Thyroid gland (tissue), 4 donors: ENCODE results near the gene CYGB. TPM values are rescaled to one million over a fixed set of nuclear protein-coding genes. Genes with fewer than 3 reads are reported as not detected.
"Not testable (repeated sequence)": the region's sequence is repeated elsewhere in the genome, so short reads cannot be mapped to it uniquely, and the experiment has no call there.

Source experiments
- DNase-seq, 2 donors: peaks; one replicate each; pipeline ENCODE4 v3.0.0-alpha.2; 2019
- H3K27ac ChIP-seq, 3 donors: fragments of 200-600 bp; sonication (generic); 1 replicate in 2 of 3; 2 replicates in 1 of 3; pipeline ENCODE4 v1.5.1; 2016 to 2019; ENCODE audit warnings: mild to moderate bottlenecking in 1 of 3, moderate library complexity in 1 of 3
- H3K27me3 ChIP-seq: fragments of 200-600 bp; sonication (generic); one replicate; pipeline ENCODE4 v1.5.1; 2019
- H3K36me3 ChIP-seq, 2 donors: fragments of 200-600 bp; sonication (generic); one replicate each; pipeline ENCODE4 v1.5.1; 2016 to 2019
- H3K4me1 ChIP-seq, 2 donors: fragments of 200-600 bp; sonication (generic); one replicate each; pipeline ENCODE4 v1.5.1; 2017 to 2019
- H3K4me3 ChIP-seq, 3 donors: fragments of 200-600 bp; sonication (generic); replicated peaks in 1 of 3; 1 replicate in 2 of 3; 2 replicates in 1 of 3; pipeline ENCODE4 v1.5.1; 2016; ENCODE audit warnings: mild to moderate bottlenecking in 1 of 3
- H3K9me3 ChIP-seq: fragments of 200-600 bp; sonication (generic); one replicate; pipeline ENCODE4 v1.5.1; 2017
- CTCF ChIP-seq, 6 experiments: fragments of 200-600 bp in 3 of 6; fragments of 450-650 bp in 3 of 6; sonication (generic) in 3 of 6; IDR thresholded peaks; one replicate each; pipeline ENCODE4 v1.5.1; 2016 to 2019; ENCODE audit warnings: antibody characterized with exemption in 6 of 6, mild to moderate bottlenecking in 2 of 6, inconsistent platforms in 1 of 6, moderate library complexity in 1 of 6
- POLR2A ChIP-seq, 2 donors: fragments of 450-650 bp; IDR thresholded peaks; one replicate each; pipeline ENCODE4 v1.6.1; 2017; ENCODE audit warnings: antibody characterized with exemption in 2 of 2, mild to moderate bottlenecking in 2 of 2, moderate library complexity in 1 of 2
- WGBS, 2 donors: methylation state at CpG; one replicate each; pipeline ENCODE4 v1.1.5; 2017; 5-methylcytosine and 5-hydroxymethylcytosine counted together
- intact Hi-C: fragments of 100-400 bp; cut with DNase I; formaldehyde crosslinking; loops from one replicate; pipeline ENCODE4 v1.15.1; 2023
- total RNA-seq, 4 donors: library from RNA; depleted of rRNA; stranded (reverse); fragments of >200 nt; gene quantifications; one replicate each; pipeline ENCODE4 v1.2.3, GENCODE V29; 2016

Gene CYGB
- total RNA-seq, 4 donors from 2014 or later, result 14.7 to 32.3 (median 25.6) TPM

GRCh38 chr17:76517638-76518038 lies 19.9 kb downstream of the CYGB start:
- Histone ChIP-seq H3K27ac (peak overlapping the region; percentile 56 to 69 (median 57)), H3K9me3 (no peaks in the 10 kb centered on the region), H3K36me3 (no peaks in the 10 kb centered on the region), H3K4me3 (no peak overlapping the region), H3K27me3 (no peaks in the 10 kb centered on the region), H3K4me1 (peaks cover 10 to 15% of the 10 kb centered on the region in 2 donors)
- intact Hi-C loops, result no loop called here
- DNase-seq, result peak; percentile 92 to 96
- WGBS, 2 donors, result 51% methylated on average over 9 of the region's 11 CpGs
- TF ChIP-seq CTCF (IDR thresholded peaks at IDR 0.05) (peak in 5 of 6 experiments; percentile 11 to 63 (median 45)), POLR2A (IDR thresholded peaks at IDR 0.05) (peak in 1 of 2 donors; percentile 38)

GRCh38 chr17:76515274-76515949 lies 22.1 kb downstream of the CYGB start:
- Histone ChIP-seq H3K27me3 (no peaks in the 10 kb centered on the region), H3K4me3 (no peak overlapping the region), H3K27ac (peak overlapping the region; percentile 32 to 46 (median 36)), H3K9me3 (no peaks in the 10 kb centered on the region), H3K4me1 (peaks cover 10 to 19% of the 10 kb centered on the region in 2 donors), H3K36me3 (no peaks in the 10 kb centered on the region)
- WGBS, 2 donors, result 72 to 76% methylated on average over 15 to 22 of the region's 22 CpGs
- peak; percentile 43 to 46 for DNase-seq
- no peak for TF ChIP-seq CTCF (IDR thresholded peaks at IDR 0.05)
- peak in 1 of 2 donors; percentile 11 for TF ChIP-seq POLR2A (IDR thresholded peaks at IDR 0.05)
- intact Hi-C loops, result no loop called here

- intact Hi-C loops, H3K27ac ChIP-seq, H3K27me3 ChIP-seq, H3K9me3 ChIP-seq, H3K4me3 ChIP-seq, H3K36me3 ChIP-seq, DNase-seq: not testable (repeated sequence)
- 95 to 97% methylated on average over 6 of the region's 6 CpGs for WGBS, 2 donors
- H3K4me1 ChIP-seq, result peaks cover 10 to 19% of the 10 kb centered on the region in 2 donors
Measured at GRCh38 chr17:76514355-76514754, 23.2 kb downstream of the CYGB start.

GRCh38 chr17:76513306-76513692 lies 24.2 kb downstream of the CYGB start:
- H3K9me3 ChIP-seq, result no peaks in the 10 kb centered on the region
- no peak overlapping the region for H3K27ac ChIP-seq
- H3K4me3 ChIP-seq, result no peak overlapping the region
- TF ChIP-seq POLR2A (IDR thresholded peaks at IDR 0.05) (no peak), CTCF (IDR thresholded peaks at IDR 0.05) (no peak)
- no peaks in the 10 kb centered on the region for H3K36me3 ChIP-seq
- 72 to 73% methylated on average over 6 of the region's 6 CpGs for WGBS, 2 donors
- peaks cover 10 to 19% of the 10 kb centered on the region in 2 donors for H3K4me1 ChIP-seq
- H3K27me3 ChIP-seq, result no peaks in the 10 kb centered on the region
- no peak for DNase-seq
- intact Hi-C loops, result no loop called here

GRCh38 chr17:76512366-76513305 lies 24.9 kb downstream of the CYGB start:
- WGBS, 2 donors, result 81 to 87% methylated on average over 16 to 22 of the region's 22 CpGs

More at GRCh38 chr17:76512366-76513305, 24.9 kb downstream of the CYGB start:
- H3K27me3 ChIP-seq, result no peaks in the 10 kb centered on the region
- TF ChIP-seq POLR2A (IDR thresholded peaks at IDR 0.05), result no peak
- no peak for TF ChIP-seq CTCF (IDR thresholded peaks at IDR 0.05)
- peaks cover 5 to 15% of the 10 kb centered on the region in 2 donors for H3K4me1 ChIP-seq
- H3K4me3 ChIP-seq, result no peak overlapping the region
- H3K27ac ChIP-seq, result no peak overlapping the region
- no peaks in the 10 kb centered on the region for H3K36me3 ChIP-seq
- no peak for DNase-seq
- intact Hi-C loops, result no loop called here
- H3K9me3 ChIP-seq, result no peaks in the 10 kb centered on the region
